ENCODE results near the gene LIM2.

The LIM2 gene

GRCh38 chr19:51367565-51368365 is 20.0 kb downstream of the LIM2 start (continued):
- no peak for TF ChIP-seq YY1 (tag by site-specific recombination; IDR thresholded peaks at IDR 0.05)
- TF ChIP-seq GLI2 (tag by site-specific recombination; IDR thresholded peaks at IDR 0.05; ENCODE audit: borderline replicate concordance, low read depth): no peak
- no peak for TF ChIP-seq ZBTB7A (tag by site-specific recombination; IDR thresholded peaks at IDR 0.05; ENCODE audit: low read depth)
- TF ChIP-seq ZNF248 (tag by site-specific recombination; IDR thresholded peaks at IDR 0.05): no peak
- TF ChIP-seq TSHZ1 (tag by site-specific recombination; IDR thresholded peaks at IDR 0.05; ENCODE audit: borderline replicate concordance): no peak
- TF ChIP-seq ZNF221 (tag by site-specific recombination; IDR thresholded peaks at IDR 0.05; ENCODE audit: borderline replicate concordance): no peak
- TF ChIP-seq ZNF623 (tag by site-specific recombination; IDR thresholded peaks at IDR 0.05): no peak
- no peak for TF ChIP-seq ZBTB1 (tag by site-specific recombination; IDR thresholded peaks at IDR 0.05)
- no peak for TF ChIP-seq IKZF3 (tag by site-specific recombination; IDR thresholded peaks at IDR 0.05)
- TF ChIP-seq TRIM28 (IDR thresholded peaks at IDR 0.05; ENCODE audit: borderline replicate concordance, low read length): no peak
- peak; percentile 63 for TF ChIP-seq ZNF398 (tag by site-specific recombination; IDR thresholded peaks at IDR 0.05)
- peak; percentile 70 for TF ChIP-seq ZBTB26 (tag by site-specific recombination; optimal IDR thresholded peaks at IDR 0.05)
- no peak for TF ChIP-seq ZNF140 (tag by site-specific recombination; IDR thresholded peaks at IDR 0.05)
- TF ChIP-seq ZNF473 (tag by site-specific recombination; IDR thresholded peaks at IDR 0.05): no peak
- peak; percentile 99 for TF ChIP-seq KLF8 (tag by site-specific recombination; IDR thresholded peaks at IDR 0.05)
- peak; percentile 84 for TF ChIP-seq ZBTB6 (tag by site-specific recombination; IDR thresholded peaks at IDR 0.05)
- TF ChIP-seq PRDM1 (tag by site-specific recombination; IDR thresholded peaks at IDR 0.05): no peak
- TF ChIP-seq FEZF1 (tag by site-specific recombination; IDR thresholded peaks at IDR 0.05): no peak
- TF ChIP-seq ZNF48 (tag by site-specific recombination; IDR thresholded peaks at IDR 0.05): no peak
- TF ChIP-seq ZNF175 (tag by site-specific recombination; IDR thresholded peaks at IDR 0.05): no peak
- no peak for TF ChIP-seq ZNF830 (tag by site-specific recombination; IDR thresholded peaks at IDR 0.05; ENCODE audit: low read depth)
- no peak for TF ChIP-seq ZBTB8A (tag by site-specific recombination; IDR thresholded peaks at IDR 0.05)
- no peak for TF ChIP-seq ZNF624 (tag by site-specific recombination; IDR thresholded peaks at IDR 0.05)
- no peak for TF ChIP-seq ZNF292 (tag by site-specific recombination; IDR thresholded peaks at IDR 0.05; ENCODE audit: borderline replicate concordance, low read depth)
- TF ChIP-seq ZNF10 (tag by site-specific recombination; IDR thresholded peaks at IDR 0.05): peak; percentile 54; the same call in 1 of the 2 replicates
- TF ChIP-seq ZNF354C (tag by site-specific recombination; IDR thresholded peaks at IDR 0.05; ENCODE audit: borderline replicate concordance, low read depth): no peak
- TF ChIP-seq ZNF707 (tag by site-specific recombination; IDR thresholded peaks at IDR 0.05): no peak
- TF ChIP-seq ZNF571 (tag by site-specific recombination; IDR thresholded peaks at IDR 0.05): no peak
- no peak for TF ChIP-seq ZNF658 (tag by site-specific recombination; IDR thresholded peaks at IDR 0.05)
- TF ChIP-seq KLF10 (tag by site-specific recombination; IDR thresholded peaks at IDR 0.05): peak; percentile 84
- TF ChIP-seq ZNF843 (tag by site-specific recombination; IDR thresholded peaks at IDR 0.05): peak; percentile 66; the same call in 1 of the 2 replicates
- TF ChIP-seq INSM2 (tag by site-specific recombination; IDR thresholded peaks at IDR 0.05): no peak

All from HEK293 (cell line).